KOPT-K1 (cell line): Measurements from ENCODE around the gene KREMEN2.

Source experiments
- H3K27ac ChIP-seq: fragments of 200-600 bp; sonication (generic); 2 replicates; pipeline ENCODE4 v1.5.1; 2016; ENCODE audit warnings: antibody characterized with exemption, mild to moderate bottlenecking, low read depth, low read length; ENCODE audit not compliant: poor library complexity, severe bottlenecking
- H3K36me3 ChIP-seq: fragments of 200-600 bp; sonication (generic); 2 replicates; pipeline ENCODE4 v1.5.1; 2017; ENCODE audit warnings: antibody characterized with exemption, mild to moderate bottlenecking, low read length, moderate library complexity; ENCODE audit not compliant: insufficient read depth
- H3K9me3 ChIP-seq: fragments of 200-600 bp; sonication (generic); 2 replicates; pipeline ENCODE4 v1.5.1; 2017; ENCODE audit warnings: antibody characterized with exemption, low read length, mild to moderate bottlenecking; ENCODE audit not compliant: insufficient read depth, poor library complexity, severe bottlenecking

KREMEN2 gene

GRCh38 chr16:2987833-2988232 lies 23.8 kb downstream of the KREMEN2 start:
- no peaks in the 10 kb centered on the region for H3K36me3 ChIP-seq
- H3K27ac ChIP-seq = no peak overlapping the region
- no peaks in the 10 kb centered on the region for H3K9me3 ChIP-seq

- H3K9me3 ChIP-seq = no peaks in the 10 kb centered on the region
- H3K27ac ChIP-seq = no peak overlapping the region
- no peaks in the 10 kb centered on the region for H3K36me3 ChIP-seq
Measured at GRCh38 chr16:2988590-2989099, 24.6 kb downstream of the KREMEN2 start.

- no peaks in the 10 kb centered on the region for H3K9me3 ChIP-seq
- H3K27ac ChIP-seq = no peak overlapping the region
- H3K36me3 ChIP-seq = no peaks in the 10 kb centered on the region
Measured at GRCh38 chr16:2990891-2991290, 26.8 kb downstream of the KREMEN2 start.

GRCh38 chr16:2991566-2992261 lies 27.6 kb downstream of the KREMEN2 start:
- no peaks in the 10 kb centered on the region for H3K36me3 ChIP-seq
- no peaks in the 10 kb centered on the region for H3K9me3 ChIP-seq
- H3K27ac ChIP-seq = no peak overlapping the region

GRCh38 chr16:2992383-2993081 lies 28.5 kb downstream of the KREMEN2 start:
- no peaks in the 10 kb centered on the region for H3K9me3 ChIP-seq
- no peak overlapping the region for H3K27ac ChIP-seq
- H3K36me3 ChIP-seq = no peaks in the 10 kb centered on the region

- no peak overlapping the region for H3K27ac ChIP-seq
- H3K9me3 ChIP-seq = no peaks in the 10 kb centered on the region
- H3K36me3 ChIP-seq = no peaks in the 10 kb centered on the region
Measured at GRCh38 chr16:2996298-2996697, 32.2 kb downstream of the KREMEN2 start.

- H3K9me3 ChIP-seq = no peaks in the 10 kb centered on the region
- no peak overlapping the region for H3K27ac ChIP-seq
- H3K36me3 ChIP-seq = no peaks in the 10 kb centered on the region
Measured at GRCh38 chr16:2999929-3000328, 35.9 kb downstream of the KREMEN2 start.

GRCh38 chr16:3000540-3000939 lies 36.5 kb downstream of the KREMEN2 start:
- Histone ChIP-seq H3K9me3 (no peaks in the 10 kb centered on the region), H3K27ac (no peak overlapping the region), H3K36me3 (no peaks in the 10 kb centered on the region)

GRCh38 chr16:3001316-3001715 lies 37.2 kb downstream of the KREMEN2 start:
- H3K27ac ChIP-seq = no peak overlapping the region
- H3K9me3 ChIP-seq = no peaks in the 10 kb centered on the region
- H3K36me3 ChIP-seq = no peaks in the 10 kb centered on the region

- Histone ChIP-seq H3K27ac (no peak overlapping the region), H3K36me3 (no peaks in the 10 kb centered on the region)
Measured at GRCh38 chr16:3003582-3004270, 39.7 kb downstream of the KREMEN2 start.

GRCh38 chr16:3004319-3004718 lies 40.2 kb downstream of the KREMEN2 start:
- Histone ChIP-seq H3K36me3 (no peaks in the 10 kb centered on the region), H3K9me3 (no peaks in the 10 kb centered on the region), H3K27ac (no peak overlapping the region)

More at GRCh38 chr16:3003582-3004270, 39.7 kb downstream of the KREMEN2 start:
- H3K9me3 ChIP-seq = no peaks in the 10 kb centered on the region

- Histone ChIP-seq H3K27ac (no peak overlapping the region), H3K9me3 (no peaks in the 10 kb centered on the region), H3K36me3 (no peaks in the 10 kb centered on the region)
Measured at GRCh38 chr16:3004781-3005284, 40.8 kb downstream of the KREMEN2 start.

GRCh38 chr16:3007059-3007956 lies 43.2 kb downstream of the KREMEN2 start:
- no peak overlapping the region for H3K27ac ChIP-seq

GRCh38 chr16:3007957-3008689 lies 44.0 kb downstream of the KREMEN2 start:
- H3K27ac ChIP-seq = no peak overlapping the region
- no peaks in the 10 kb centered on the region for H3K9me3 ChIP-seq
- no peaks in the 10 kb centered on the region for H3K36me3 ChIP-seq

More at GRCh38 chr16:3007059-3007956, 43.2 kb downstream of the KREMEN2 start:
- H3K36me3 ChIP-seq = no peaks in the 10 kb centered on the region
- H3K9me3 ChIP-seq = no peaks in the 10 kb centered on the region
